NB4 (cell line): ENCODE measurements around the gene CRELD2.

ENCODE experiments used
- CTCF ChIP-seq: IDR thresholded peaks from one replicate; pipeline ENCODE4 v1.5.1; 2012; ENCODE audit warnings: low read depth, low read length
- MAX ChIP-seq: IDR thresholded peaks from 2 replicates; pipeline ENCODE4 v1.6.1; 2011; ENCODE audit warnings: low read depth, low read length
- MYC ChIP-seq: IDR thresholded peaks from 2 replicates; pipeline ENCODE4 v1.6.1; 2011; ENCODE audit warnings: low read depth, low read length
- POLR2A ChIP-seq: IDR thresholded peaks from 2 replicates; pipeline ENCODE4 v1.6.1; 2011; ENCODE audit warnings: mild to moderate bottlenecking; ENCODE audit not compliant: insufficient read length; ENCODE audit errors: extremely low read depth

GRCh38 chr22:49966774-49967705 is 48.6 kb downstream of the CRELD2 start:
- TF ChIP-seq CTCF = no peak
- no peak for TF ChIP-seq POLR2A
- TF ChIP-seq MAX = peak; percentile 79
- peak; percentile 87 for TF ChIP-seq MYC
